SW 1271 (cell line): ENCODE measurements around the gene POTEM.
"Not testable (repeated sequence)": the region's sequence is repeated elsewhere in the genome, so short reads cannot be mapped to it uniquely, and the experiment has no call there.

ENCODE experiments used
- DNase-seq, 2 experiments: peaks; one replicate each; lab custom pipeline; 2025; lab: John Stamatoyannopoulos, UW

The POTEM gene

GRCh38 chr14:19038060-19038664, 70.9 kb downstream of the POTEM start:
- not testable (repeated sequence) for DNase-seq

GRCh38 chr14:19038785-19039184, 71.6 kb downstream of the POTEM start:
- DNase-seq = not testable (repeated sequence)

DNA sequence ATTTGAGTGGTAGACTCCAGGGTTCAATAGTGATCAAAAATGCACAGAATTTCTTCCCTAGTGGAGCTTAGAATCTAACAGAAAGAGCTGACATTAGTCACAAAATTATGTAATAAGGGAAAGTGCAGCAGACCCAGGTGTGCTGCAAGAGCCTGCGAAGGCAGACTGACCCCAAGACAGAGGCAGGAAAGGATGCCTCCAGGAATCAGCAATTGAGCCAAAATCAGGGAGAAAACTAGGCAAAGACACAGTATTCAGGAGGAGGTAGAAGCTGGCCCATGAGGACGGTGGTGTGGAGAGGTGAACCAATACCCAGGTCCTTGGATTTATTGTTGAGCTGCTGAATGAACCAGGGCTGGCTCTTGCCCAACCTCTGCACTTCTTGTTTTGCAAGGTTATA, 76.2 kb downstream of the POTEM start:
- DNase-seq = not testable (repeated sequence)
